Activated T-helper 1 cell treated with Interleukin-2 at 50 U/mL for 16 hours (primary cell): Measurements from ENCODE around the gene SLC25A24.
A peak's percentile ranks its signal among the peaks of the same experiment; 100 is the strongest.
"Not testable (repeated sequence)": the region's sequence is repeated elsewhere in the genome, so short reads cannot be mapped to it uniquely, and the experiment has no call there.

Experiments used
- DNase-seq: peaks from one replicate; pipeline ENCODE4 v3.0.0-alpha.2; 2020; ENCODE audit warnings: low read depth

SLC25A24 gene

DNA sequence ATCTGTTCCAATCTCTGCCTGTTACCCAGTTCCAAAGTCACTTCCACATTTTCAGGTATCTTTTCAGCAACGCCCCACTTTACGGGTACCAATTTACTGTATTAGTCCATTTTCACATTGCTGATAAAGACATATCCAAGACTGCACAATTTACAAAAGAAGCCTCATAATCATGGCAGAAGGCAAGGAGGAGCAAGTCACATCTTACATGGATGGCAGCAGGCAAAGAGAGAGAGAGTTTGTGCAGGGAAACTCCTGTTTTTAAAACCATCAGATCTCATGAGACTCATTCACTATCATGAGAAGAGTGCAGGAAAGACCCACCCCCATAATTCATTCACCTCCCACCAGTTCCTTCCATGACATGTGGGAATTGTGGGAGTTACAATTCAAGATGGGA lies 67.0 kb downstream of the SLC25A24 start:
- DNase-seq, result not testable (repeated sequence)

DNA sequence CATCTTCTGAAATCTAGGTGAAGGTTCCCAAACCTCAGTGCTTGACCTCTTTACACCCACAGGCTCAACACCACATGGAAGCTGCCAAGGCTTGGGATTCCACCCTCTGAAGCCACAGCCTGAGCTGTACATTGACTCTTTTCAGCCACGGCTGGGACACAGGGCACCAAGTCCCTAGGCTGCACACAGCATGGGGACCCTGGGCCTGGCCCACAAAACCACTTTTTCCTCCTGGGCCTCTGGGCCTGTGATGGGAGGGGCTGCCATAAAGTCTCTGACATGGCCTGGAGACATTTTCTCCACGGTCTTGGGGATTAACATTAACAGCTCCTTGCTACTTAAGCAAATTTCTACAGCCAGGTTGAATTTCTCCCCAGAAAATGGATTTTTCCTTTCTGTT lies 67.8 kb downstream of the SLC25A24 start:
- DNase-seq, result not testable (repeated sequence)

- DNase-seq, result not testable (repeated sequence)
Measured at GRCh38 chr1:108131281-108131680, 68.9 kb downstream of the SLC25A24 start.

- DNase-seq, result no peak
Measured at GRCh38 chr1:108130794-108131193, 69.3 kb downstream of the SLC25A24 start.

- no peak for DNase-seq
Measured at GRCh38 chr1:108129999-108130398, 70.1 kb downstream of the SLC25A24 start.

DNA sequence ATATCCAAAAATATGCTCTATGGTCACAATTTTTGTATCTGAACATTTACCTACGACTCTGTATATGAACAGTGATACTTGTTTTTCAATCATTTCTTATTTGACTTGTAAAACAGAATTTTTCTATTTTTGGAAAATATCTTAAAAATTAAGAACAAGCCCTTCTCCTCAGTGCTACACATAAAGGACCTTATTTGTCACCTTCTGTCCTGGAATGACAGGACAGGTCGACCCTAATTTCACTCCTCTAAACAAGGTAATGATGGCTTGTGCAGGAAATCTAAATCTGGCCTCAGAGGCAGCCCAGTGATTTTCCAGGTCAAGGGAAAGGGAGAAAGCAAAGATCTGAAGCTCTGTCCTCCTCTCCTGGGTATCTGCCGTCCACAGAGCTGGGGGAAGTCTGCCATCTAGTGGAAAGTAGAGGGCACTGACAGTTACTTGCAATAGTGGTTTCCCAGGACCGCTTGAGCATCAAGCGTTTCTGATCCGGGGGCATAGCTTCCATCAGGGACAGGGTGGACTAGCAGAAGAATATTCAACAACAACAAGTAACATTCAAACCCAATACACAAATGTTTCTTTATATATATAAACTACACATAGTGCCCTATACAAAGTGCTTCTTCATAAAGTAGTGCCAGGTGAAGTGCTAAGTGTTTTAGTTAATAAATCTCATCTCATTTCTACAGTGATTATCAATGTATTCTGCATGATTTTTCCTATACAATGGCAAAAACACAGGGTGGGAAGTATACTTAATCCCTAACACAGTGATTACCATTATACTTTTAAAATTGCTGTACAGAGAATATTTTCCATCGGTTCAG lies 74.6 kb downstream of the SLC25A24 start:
- DNase-seq, result peak; percentile 20

DNA sequence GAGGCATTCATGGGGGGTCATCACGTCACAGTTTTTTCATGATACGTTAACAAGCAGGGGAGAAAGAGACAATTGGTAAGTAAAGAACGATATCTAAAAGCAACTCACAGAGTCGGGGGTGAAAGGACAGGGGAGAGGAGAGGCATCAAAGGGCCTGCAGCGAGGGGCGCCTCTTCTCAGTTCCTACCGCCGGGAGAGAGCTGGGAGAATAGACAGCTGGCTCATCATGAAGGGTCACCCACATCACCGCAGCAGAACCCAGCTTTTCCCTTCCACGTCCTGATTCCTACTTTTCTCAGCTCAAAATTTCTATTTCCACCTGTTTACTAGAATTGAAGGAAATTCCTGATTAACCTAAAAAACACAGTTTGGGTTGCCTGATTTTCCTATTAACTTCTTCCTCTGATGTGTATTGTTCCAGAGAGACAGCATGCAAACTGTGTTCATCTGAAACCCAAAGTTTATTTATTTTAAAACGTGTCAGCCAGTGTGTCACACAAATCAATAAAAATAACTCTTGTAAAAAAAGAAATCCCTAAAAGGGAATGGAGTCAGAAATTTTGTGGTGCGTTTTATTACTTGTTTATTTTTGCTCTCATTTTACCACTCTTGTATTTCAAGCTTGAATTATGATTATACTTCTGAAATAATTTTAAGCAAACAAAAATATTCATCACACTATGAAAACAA lies 75.4 kb downstream of the SLC25A24 start:
- no peak for DNase-seq

- no peak for DNase-seq
Measured at GRCh38 chr1:108124023-108124422, 76.1 kb downstream of the SLC25A24 start.

DNA sequence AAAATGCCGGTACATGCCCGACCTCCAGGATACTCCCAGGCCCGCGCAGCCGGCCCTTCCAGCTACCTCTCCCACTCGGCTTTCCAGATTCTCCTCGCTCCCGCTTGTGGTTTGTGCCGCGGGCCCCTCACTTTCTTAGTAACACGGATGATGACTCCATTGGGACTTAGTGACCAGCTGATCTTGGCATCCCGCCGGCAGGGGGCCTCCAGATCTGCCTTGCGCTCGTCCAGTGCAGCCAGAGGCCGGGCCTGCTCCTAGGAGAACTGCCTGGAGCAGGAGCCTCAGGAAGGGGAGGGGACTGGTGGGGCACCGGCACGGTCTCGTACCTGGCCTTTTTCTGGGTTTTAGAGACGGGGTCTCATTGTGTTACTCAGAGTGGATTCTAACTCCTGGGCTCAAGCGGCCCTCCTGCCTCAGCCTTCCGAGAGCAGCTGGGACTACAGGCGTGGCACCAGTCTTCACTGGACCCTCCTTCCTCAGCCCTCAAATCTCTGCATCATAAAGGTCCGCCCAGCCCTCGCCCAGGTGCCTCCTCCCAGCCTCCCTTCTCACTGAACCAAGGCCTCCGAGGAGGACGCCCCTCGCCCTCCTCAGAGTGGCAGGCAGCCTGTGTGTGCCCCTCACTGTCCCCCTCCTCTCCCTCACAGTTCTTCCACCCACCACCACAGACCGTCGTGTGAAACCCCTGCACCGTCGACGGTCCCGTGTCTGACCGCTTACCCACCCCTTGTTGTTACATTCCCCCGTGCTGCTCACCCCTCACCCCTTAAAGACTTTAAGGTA lies 78.6 kb downstream of the SLC25A24 start:
- DNase-seq, result no peak

DNA sequence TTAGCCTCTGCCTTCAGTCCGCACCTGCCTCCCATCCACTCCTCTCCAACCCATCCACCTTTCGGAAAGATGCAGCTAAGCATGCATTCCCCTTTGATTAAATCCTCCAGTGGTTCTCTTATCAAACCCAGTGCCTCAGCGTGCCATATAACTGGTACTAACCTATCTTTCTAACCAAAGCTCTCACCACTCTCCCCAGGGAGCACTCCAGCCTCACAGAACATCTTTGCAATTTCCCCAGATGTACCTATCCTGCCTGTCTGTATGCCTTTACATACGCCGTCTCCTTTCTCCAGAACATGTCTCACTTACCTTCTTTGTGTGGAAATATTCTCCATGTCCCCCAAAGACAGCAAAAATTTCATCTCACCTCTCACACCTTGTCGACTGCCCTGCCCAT lies 80.0 kb downstream of the SLC25A24 start:
- DNase-seq, result no peak

- DNase-seq, result no peak
Measured at GRCh38 chr1:108119500-108119899, 80.6 kb downstream of the SLC25A24 start.

GRCh38 chr1:108117945-108118902 lies 81.9 kb downstream of the SLC25A24 start:
- no peak for DNase-seq

- no peak for DNase-seq
Measured at GRCh38 chr1:108117237-108117636, 82.9 kb downstream of the SLC25A24 start.

GRCh38 chr1:108114033-108114599 lies 86.0 kb downstream of the SLC25A24 start:
- no peak for DNase-seq

GRCh38 chr1:108113496-108113895 lies 86.6 kb downstream of the SLC25A24 start:
- no peak for DNase-seq

GRCh38 chr1:108109295-108109973 lies 90.7 kb downstream of the SLC25A24 start:
- no peak for DNase-seq

- no peak for DNase-seq
Measured at GRCh38 chr1:108108119-108108518, 92.0 kb downstream of the SLC25A24 start.

GRCh38 chr1:108107658-108108057 lies 92.5 kb downstream of the SLC25A24 start:
- no peak for DNase-seq

GRCh38 chr1:108106775-108107174 lies 93.4 kb downstream of the SLC25A24 start:
- DNase-seq, result no peak

GRCh38 chr1:108100148-108100547 lies 100.0 kb downstream of the SLC25A24 start:
- no peak for DNase-seq

GRCh38 chr1:108097018-108097417 lies 103.1 kb downstream of the SLC25A24 start:
- DNase-seq, result no peak
